CD4-positive, alpha-beta T cell treated with Interleukin-17A for 4 hours (primary cell): ENCODE data around the gene ENPP6.

Experiments
- DNase-seq: peaks from one replicate; pipeline ENCODE4 v3.0.0-alpha.2; 2020; ENCODE audit warnings: mixed read lengths

The ENPP6 gene

GRCh38 chr4:184102488-184102887, 115.2 kb downstream of the ENPP6 start:
- no peak for DNase-seq

GRCh38 chr4:184101711-184102110, 116.0 kb downstream of the ENPP6 start:
- no peak for DNase-seq

GRCh38 chr4:184100297-184100885, 117.3 kb downstream of the ENPP6 start:
- DNase-seq = peak; percentile 39

- DNase-seq = no peak
Measured at GRCh38 chr4:184099535-184099966, 118.1 kb downstream of the ENPP6 start.

GRCh38 chr4:184099000-184099399, 118.7 kb downstream of the ENPP6 start:
- DNase-seq = no peak

- no peak for DNase-seq
Measured at GRCh38 chr4:184097815-184098214, 119.9 kb downstream of the ENPP6 start.

GRCh38 chr4:184097241-184097605, 120.5 kb downstream of the ENPP6 start:
- peak; percentile 10 for DNase-seq

- DNase-seq = no peak
Measured at GRCh38 chr4:184096561-184097240, 121.0 kb downstream of the ENPP6 start.

GRCh38 chr4:184094532-184095159, 123.0 kb downstream of the ENPP6 start:
- no peak for DNase-seq

GRCh38 chr4:184091986-184092385, 125.7 kb downstream of the ENPP6 start:
- DNase-seq = no peak

GRCh38 chr4:184090571-184090970, 127.1 kb downstream of the ENPP6 start:
- DNase-seq = no peak

- DNase-seq = no peak
Measured at GRCh38 chr4:184080674-184081073, 137.0 kb downstream of the ENPP6 start.

GRCh38 chr4:184074677-184075388, 142.8 kb downstream of the ENPP6 start:
- DNase-seq = no peak

- no peak for DNase-seq
Measured at GRCh38 chr4:184067931-184068554, 149.6 kb downstream of the ENPP6 start.

- DNase-seq = no peak
Measured at GRCh38 chr4:184066584-184067300, 150.9 kb downstream of the ENPP6 start.

GRCh38 chr4:184064877-184065276, 152.8 kb downstream of the ENPP6 start:
- no peak for DNase-seq

- DNase-seq = no peak
Measured at GRCh38 chr4:184062769-184063168, 154.9 kb downstream of the ENPP6 start.

- DNase-seq = no peak
Measured at GRCh38 chr4:184061582-184061981, 156.1 kb downstream of the ENPP6 start.

GRCh38 chr4:184059099-184059498, 158.6 kb downstream of the ENPP6 start:
- DNase-seq = no peak

GRCh38 chr4:184058026-184058425, 159.6 kb downstream of the ENPP6 start:
- DNase-seq = no peak

GRCh38 chr4:184056877-184057276, 160.8 kb downstream of the ENPP6 start:
- no peak for DNase-seq

GRCh38 chr4:184053434-184053833, 164.2 kb downstream of the ENPP6 start:
- DNase-seq = no peak

GRCh38 chr4:184052616-184053015, 165.1 kb downstream of the ENPP6 start:
- no peak for DNase-seq
